Activated CD4-positive, alpha-beta T cell treated with anti-CD3 and anti-CD28 coated beads, Interleukin-2, Interleukin-4, amounts not matched to agents 100 ng/mL and 50 ng/mL, durations not matched to agents 16 hours and 8 hours (primary cell): ENCODE measurements around the gene CCL13.

ENCODE experiments used
- DNase-seq: peaks from one replicate; pipeline ENCODE4 v3.0.0-alpha.2; 2020; ENCODE audit warnings: low spot score

CCL13 gene

GRCh38 chr17:34363183-34363661 is 6.9 kb downstream of the CCL13 start, which contains the start of gene CCL1:
TSS of gene CCL1 (minus strand) at chr17:34363233. CDS start at chr17:34363161, 72 bp downstream.
- DNase-seq, result no peak

DNA sequence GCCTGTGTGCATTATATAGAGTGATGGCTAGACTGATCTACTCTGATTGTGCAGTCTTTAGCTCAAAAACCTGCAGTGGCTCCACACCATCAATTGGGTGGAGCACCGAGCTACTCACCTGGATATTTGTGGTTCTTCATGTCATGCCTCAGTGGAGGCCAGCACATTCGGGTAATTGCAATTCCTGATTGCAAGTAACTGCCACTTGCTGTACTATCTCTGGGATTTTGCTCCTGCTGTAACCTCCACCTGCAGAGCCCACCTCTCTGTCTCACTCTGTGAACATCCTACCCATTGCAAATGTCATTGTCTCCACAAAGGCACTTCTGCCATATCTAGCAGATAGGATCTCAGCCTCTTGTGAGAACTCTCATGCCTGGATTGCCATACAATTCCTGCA is 8.5 kb downstream of the CCL13 start:
- no peak for DNase-seq

DNA sequence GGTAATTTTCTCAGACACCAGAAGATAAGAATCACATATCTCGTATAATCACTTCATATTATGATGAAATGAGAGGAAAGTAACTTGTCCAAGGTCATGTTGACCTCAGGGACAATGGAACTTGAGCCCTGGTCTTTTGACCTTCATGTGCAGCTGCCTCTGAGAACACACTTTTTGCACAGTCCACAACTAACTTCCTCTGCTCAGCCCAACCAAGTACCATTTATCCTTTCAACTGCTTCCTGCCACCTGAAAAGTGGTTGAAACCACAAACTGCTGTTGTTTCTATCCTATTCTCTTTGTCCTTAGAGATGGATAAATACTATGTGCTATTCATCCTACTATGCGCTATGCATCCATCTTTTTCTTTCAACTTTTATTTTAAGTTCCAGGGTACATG is 9.1 kb downstream of the CCL13 start:
- DNase-seq, result no peak

GRCh38 chr17:34366010-34366409 is 9.7 kb downstream of the CCL13 start:
- no peak for DNase-seq

GRCh38 chr17:34366529-34367107 is 10.3 kb downstream of the CCL13 start:
- DNase-seq, result no peak

- no peak for DNase-seq
Measured at GRCh38 chr17:34367486-34368195, 11.4 kb downstream of the CCL13 start.

DNA sequence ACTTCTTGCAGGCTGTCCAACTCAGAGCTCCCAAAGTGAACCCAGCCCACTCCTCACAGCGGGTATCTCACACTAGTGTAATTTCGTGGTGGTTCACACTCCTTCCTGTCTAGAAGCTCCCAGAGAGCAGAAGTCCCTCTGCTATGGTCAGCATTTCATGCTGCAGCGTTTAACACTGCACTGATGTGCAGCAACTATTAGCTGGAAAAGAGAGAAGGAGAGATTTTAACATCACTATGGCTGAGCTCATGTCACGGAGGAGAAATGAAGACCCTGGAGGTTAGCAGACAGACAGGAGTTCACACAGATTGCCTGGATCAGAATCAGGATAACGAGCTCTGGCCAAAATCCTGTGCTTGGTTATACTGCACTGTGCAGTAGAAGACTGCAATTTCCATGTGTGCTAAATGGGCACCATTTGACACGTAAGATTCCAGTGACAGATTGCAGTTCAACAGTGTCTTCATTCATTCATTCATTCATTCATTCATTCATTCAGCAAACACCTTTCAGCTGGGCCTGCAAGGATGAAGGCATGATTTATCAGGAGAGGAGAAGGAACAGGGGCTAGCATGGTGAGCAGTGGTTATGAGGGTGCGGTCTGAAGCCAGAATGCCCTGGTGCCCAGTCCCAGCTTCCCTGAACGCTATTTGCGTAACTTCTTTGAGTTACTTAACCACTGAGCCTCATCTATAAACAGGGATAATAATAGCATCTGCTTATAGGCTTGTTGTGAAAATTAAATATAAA is 12.1 kb downstream of the CCL13 start:
- DNase-seq, result no peak

- no peak for DNase-seq
Measured at GRCh38 chr17:34368946-34369500, 12.7 kb downstream of the CCL13 start.

GRCh38 chr17:34369571-34369970 is 13.3 kb downstream of the CCL13 start:
- DNase-seq, result no peak

DNA sequence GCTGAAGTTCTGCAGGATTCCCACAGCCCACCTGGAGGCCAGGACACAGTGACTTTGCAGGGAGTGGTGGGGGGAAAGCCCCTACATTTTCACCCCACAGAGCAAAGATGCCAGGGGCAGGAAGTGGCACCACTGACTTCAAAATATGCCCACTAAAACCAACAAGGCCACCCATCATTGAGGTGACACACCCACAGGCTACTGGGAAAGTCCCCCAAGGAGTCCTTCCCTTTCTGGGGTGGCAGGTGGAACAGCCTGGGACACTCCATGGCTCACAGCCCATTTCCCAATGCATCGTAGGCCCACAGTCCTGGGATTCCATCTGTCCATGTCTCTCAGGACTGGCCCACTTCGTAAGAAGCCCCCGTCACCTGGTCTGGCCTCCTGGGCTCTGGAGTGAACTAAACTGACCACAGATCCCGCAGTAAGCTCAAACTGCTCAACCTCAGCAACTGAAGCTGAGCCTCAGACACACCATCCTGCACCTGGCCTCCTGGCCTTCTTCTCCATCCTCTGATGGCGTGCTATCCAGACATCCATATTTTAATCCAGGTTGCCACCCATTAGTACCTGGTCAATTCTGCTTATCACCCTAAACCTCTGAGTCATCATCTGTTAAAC is 14.2 kb downstream of the CCL13 start:
- no peak for DNase-seq

DNA sequence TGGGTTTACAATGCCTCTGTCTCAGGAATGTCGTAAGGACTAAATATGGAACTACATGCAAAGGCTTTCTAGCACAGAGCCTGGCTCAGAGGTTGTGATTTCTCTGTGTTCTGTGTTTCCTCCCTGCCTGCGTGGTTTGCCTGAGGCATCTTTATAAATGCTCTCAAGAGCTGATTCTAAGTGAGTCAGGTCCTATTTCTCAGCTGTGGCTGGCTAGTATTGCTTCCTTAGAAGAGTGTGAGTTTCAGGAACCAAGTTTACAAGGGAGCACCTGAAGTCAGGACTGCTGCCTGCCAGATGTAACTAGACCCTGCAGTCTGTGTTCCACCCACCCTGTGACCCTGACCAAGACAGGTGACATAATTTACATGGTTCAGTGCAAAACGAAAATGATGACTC is 14.7 kb downstream of the CCL13 start:
- no peak for DNase-seq

DNA sequence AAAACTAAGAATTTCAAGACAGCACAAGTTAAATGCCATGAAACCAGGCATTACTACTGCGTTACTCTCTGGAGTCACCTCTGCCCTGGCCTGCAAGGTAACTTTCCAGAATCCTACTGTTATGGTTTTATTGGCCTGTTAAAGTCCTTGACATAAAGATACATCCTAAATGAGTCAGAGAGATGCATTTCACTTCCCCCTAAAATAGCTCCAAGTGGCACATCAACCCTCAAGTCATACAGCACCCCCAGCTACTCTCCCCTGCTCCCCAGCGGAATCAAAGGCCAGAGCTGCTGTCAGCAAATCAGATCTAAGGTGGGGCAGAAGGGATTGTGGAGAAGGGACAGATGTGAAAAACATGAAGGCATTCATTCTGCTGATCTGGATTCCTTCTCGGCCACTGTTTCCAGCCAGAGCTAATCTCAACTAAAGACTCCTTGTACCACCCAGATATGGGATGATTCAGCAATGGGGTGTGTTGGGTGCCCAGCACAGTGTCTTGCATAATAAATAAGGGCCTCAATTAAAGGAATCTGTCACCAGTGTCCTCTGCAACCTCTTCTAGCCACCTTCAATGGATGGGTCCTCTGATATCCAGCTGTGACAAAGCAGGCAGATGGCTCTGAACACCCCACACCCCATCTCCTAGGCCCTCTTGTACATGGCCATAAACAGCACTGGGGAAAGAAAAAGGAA is 15.3 kb downstream of the CCL13 start:
- no peak for DNase-seq

DNA sequence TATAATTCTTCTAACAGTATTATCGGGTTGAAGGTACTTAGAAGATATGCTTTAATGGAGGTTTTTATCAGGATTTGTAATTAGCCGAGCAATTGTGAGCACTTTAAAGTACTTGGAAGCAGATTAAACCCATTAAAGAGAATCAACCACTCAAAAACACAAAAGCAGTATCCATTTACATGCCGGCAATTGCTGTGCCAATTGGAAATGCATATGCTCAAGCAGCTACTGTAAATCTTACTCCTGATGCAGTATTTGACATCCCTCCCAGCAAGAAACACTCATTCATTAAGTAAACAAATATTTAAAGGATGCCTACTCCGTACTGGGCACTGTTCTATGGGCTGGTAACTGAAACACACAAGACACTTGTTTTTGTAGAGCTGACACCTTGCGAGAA is 18.2 kb downstream of the CCL13 start:
- no peak for DNase-seq

GRCh38 chr17:34375426-34375997 is 19.2 kb downstream of the CCL13 start:
- no peak for DNase-seq

DNA sequence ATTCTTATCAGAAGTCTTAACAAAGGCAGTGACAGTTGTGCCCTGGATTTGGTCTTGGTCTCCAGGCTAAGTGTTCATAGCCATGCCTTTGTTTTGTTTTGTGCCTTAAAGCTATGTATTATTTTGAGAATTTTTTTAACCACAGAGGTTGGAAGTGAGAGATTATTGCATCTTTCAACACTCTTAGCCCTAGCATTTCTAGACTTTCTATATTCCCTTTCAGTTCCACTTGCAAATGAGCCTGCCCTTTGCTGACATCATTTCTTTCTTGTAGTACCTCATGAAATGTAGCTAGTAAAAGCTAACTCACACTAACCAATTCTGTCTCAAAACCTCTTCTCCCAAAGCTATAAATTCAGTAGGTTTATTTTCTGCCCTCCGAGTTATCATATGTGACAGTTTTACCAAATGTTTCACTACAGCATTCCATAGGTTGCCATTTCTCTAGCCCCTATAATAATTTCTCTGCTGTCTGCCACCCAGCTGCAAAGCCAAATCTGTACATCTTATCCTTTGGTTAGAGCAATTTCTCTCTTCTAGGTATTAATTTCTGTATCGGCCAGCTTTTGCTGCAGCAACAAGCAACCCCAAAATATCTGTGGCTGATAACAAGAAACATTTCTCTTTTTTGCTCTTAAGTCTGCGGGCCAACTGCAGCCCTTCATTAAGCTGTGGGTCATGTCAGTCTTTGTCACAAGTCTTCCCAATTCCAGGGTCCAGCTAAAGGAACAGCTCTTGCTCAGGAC is 21.0 kb downstream of the CCL13 start:
- DNase-seq, result no peak

DNA sequence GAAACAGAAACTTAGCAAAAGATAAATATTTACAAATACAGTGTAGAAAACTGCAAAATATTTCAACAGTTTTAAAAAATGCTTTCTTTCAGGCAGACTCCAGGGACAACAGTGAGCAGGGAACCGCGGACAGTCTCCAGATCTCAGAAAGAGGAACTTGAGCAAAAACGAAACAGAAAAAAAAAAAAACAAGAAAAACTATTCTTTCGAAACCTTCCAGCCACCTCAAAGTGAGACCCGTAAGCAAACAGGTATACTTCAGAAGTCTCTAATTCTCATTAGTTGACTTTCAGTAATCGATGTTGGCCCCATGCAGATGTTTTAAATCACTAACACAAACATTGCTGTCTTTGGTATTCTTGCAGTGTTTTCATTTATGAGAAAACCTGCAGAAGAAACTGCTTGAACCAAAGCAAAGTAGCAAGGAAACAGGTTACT is 22.4 kb downstream of the CCL13 start:
- peak; percentile 68 for DNase-seq

GRCh38 chr17:34379868-34380267 is 23.6 kb downstream of the CCL13 start:
- DNase-seq, result peak; percentile 79

- DNase-seq, result peak; percentile 82
Measured at GRCh38 chr17:34382621-34383124, 26.4 kb downstream of the CCL13 start.

GRCh38 chr17:34383216-34383615 is 26.9 kb downstream of the CCL13 start:
- no peak for DNase-seq

DNA sequence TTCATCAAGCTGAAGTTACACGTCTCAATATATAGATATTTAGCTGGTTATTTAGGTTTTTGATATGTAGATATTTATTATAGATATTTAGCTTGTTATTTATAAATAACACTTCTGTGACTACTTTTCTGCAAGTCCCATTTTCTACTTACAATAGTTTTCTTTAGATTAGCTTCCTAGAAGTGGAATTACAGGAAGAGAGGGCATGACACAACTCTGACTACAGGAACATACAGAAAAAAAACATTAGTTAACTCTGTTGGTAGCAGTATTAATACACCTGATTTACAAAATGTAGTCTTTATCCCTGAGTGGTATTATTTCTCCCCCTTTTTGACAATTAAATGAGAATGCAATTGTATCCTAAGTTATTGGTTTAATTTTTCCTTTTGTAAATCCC is 28.0 kb downstream of the CCL13 start:
- DNase-seq, result no peak
